Adrenal gland (tissue), 5 donors: Measurements from ENCODE around the gene DCLRE1A.

Source experiments
- POLR2A ChIP-seq, 2 donors: fragments of 450-650 bp; IDR thresholded peaks; one replicate each; pipeline ENCODE4 v1.6.1; 2017; ENCODE audit warnings: antibody characterized with exemption in 2 of 2, mild to moderate bottlenecking in 2 of 2, moderate library complexity in 1 of 2
- TF ChIP-seq, protein P1 (sequence below), 6 experiments: fragments of 450-650 bp in 4 of 6; fragments of 200-600 bp in 2 of 6; sonication (generic) in 1 of 6; IDR thresholded peaks; 1 replicate in 5 of 6; 2 replicates in 1 of 6; pipeline versions ENCODE4 v1.5.1 to v1.8.0; 2016 to 2021; ENCODE audit warnings: antibody characterized with exemption in 6 of 6, mild to moderate bottlenecking in 2 of 6, moderate library complexity in 1 of 6
- donor health status: DM: no; HTN: no; CAD: no.

DNA sequence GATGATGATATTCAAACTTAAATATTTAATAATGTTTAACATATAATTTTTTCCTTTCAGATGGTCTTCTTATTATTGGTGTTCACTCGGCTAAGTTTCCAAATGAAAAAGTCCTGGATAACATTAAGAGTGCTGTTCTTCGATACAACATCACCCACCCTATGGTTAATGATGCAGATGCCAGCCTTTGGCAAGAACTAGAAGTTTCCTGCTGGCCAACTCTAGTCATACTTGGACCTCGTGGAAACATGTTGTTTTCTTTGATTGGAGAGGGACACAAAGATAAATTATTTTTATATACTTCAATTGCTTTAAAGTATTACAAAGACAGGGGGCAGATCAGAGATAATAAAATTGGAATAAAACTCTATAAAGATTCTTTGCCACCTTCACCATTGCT lies 22.6 kb upstream of the DCLRE1A start:
- TF ChIP-seq, protein P1, sequence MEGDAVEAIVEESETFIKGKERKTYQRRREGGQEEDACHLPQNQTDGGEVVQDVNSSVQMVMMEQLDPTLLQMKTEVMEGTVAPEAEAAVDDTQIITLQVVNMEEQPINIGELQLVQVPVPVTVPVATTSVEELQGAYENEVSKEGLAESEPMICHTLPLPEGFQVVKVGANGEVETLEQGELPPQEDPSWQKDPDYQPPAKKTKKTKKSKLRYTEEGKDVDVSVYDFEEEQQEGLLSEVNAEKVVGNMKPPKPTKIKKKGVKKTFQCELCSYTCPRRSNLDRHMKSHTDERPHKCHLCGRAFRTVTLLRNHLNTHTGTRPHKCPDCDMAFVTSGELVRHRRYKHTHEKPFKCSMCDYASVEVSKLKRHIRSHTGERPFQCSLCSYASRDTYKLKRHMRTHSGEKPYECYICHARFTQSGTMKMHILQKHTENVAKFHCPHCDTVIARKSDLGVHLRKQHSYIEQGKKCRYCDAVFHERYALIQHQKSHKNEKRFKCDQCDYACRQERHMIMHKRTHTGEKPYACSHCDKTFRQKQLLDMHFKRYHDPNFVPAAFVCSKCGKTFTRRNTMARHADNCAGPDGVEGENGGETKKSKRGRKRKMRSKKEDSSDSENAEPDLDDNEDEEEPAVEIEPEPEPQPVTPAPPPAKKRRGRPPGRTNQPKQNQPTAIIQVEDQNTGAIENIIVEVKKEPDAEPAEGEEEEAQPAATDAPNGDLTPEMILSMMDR (IDR thresholded peaks at IDR 0.05): no peak
- no peak for TF ChIP-seq POLR2A (IDR thresholded peaks at IDR 0.05)
